HCT116 (cell line): ENCODE measurements around the gene ZAP70.

Experiments
- CBX3 ChIP-seq: IDR thresholded peaks from 2 replicates; pipeline ENCODE4 v1.6.1; 2012; ENCODE audit warnings: low read depth
- EZH2 ChIP-seq: fragments of 200-600 bp; sonication (generic); IDR thresholded peaks from 2 replicates; pipeline ENCODE4 v1.6.1; 2017; ENCODE audit warnings: antibody characterized with exemption, mixed run types
- EZH2phosphoT487 ChIP-seq: fragments of 200-600 bp; IDR thresholded peaks from 2 replicates; pipeline ENCODE4 v1.6.1; 2018; ENCODE audit warnings: antibody characterized with exemption, borderline replicate concordance
- JUND ChIP-seq: IDR thresholded peaks from 2 replicates; pipeline ENCODE4 v1.6.1; 2012
- MAX ChIP-seq: IDR thresholded peaks from 2 replicates; pipeline ENCODE4 v1.6.1; 2012
- POLR2A ChIP-seq: IDR thresholded peaks from 2 replicates; pipeline ENCODE4 v1.7.0; 2011; ENCODE audit warnings: borderline replicate concordance; ENCODE audit not compliant: insufficient read depth, insufficient read length; ENCODE audit errors: extremely low read depth
- POLR2AphosphoS5 ChIP-seq: IDR thresholded peaks from 2 replicates; pipeline ENCODE4 v1.6.1; 2011; ENCODE audit warnings: mild to moderate bottlenecking, low read depth, low read length, moderate library complexity
- RAD21 ChIP-seq: IDR thresholded peaks from 2 replicates; pipeline ENCODE4 v1.6.1; 2012; ENCODE audit warnings: low read depth, mild to moderate bottlenecking
- YY1 ChIP-seq: IDR thresholded peaks from 2 replicates; pipeline ENCODE4 v1.6.1; 2011; ENCODE audit warnings: low read length, low read depth, moderate library complexity, mild to moderate bottlenecking; ENCODE audit not compliant: insufficient replicate concordance; ENCODE audit errors: extremely low read depth
- ZBTB33 ChIP-seq: IDR thresholded peaks from 2 replicates; pipeline ENCODE4 v1.6.1; 2011; ENCODE audit warnings: mild to moderate bottlenecking, low read length, moderate library complexity; ENCODE audit not compliant: insufficient replicate concordance; ENCODE audit errors: extremely low read depth
- ZFX ChIP-seq: fragments of 450-650 bp; IDR thresholded peaks from 2 replicates; pipeline ENCODE4 v1.6.1; 2017
- ZNF274 ChIP-seq: fragments of 200-500 bp; sonication (Bioruptor generic); IDR thresholded peaks from 2 replicates; pipeline ENCODE4 v1.6.1; 2014; ENCODE audit warnings: mild to moderate bottlenecking, low read depth, low read length, inconsistent platforms
- TF ChIP-seq, protein P1 (sequence below), 3 experiments: fragments of 200-600 bp in 1 of 3; sonication (generic) in 1 of 3; IDR thresholded peaks in 2 of 3; conservative IDR thresholded peaks in 1 of 3; 2 replicates each; pipeline ENCODE4 v1.5.1; 2012 to 2017; ENCODE audit warnings: low read depth in 2 of 3, low read length in 2 of 3, antibody characterized with exemption in 1 of 3, borderline replicate concordance in 1 of 3, control low read depth in 1 of 3, mild to moderate bottlenecking in 1 of 3, mixed read lengths in 1 of 3, mixed run types in 1 of 3, moderate library complexity in 1 of 3; ENCODE audit not compliant: insufficient read depth in 1 of 3
- TF ChIP-seq, protein P2 (sequence below): IDR thresholded peaks from 2 replicates; pipeline ENCODE4 v1.6.1; 2012; ENCODE audit warnings: low read depth

GRCh38 chr2:97698530-97698929, 14.8 kb upstream of the ZAP70 start:
- TF ChIP-seq MAX (no peak), EZH2 (no peak), ZNF274 (no peak), POLR2A (no peak), RAD21 (no peak), JUND (no peak), EZH2phosphoT487 (no peak), CBX3 (no peak), ZBTB33 (no peak), ZFX (no peak), YY1 (no peak), POLR2AphosphoS5 (no peak)
- TF ChIP-seq, protein P1, sequence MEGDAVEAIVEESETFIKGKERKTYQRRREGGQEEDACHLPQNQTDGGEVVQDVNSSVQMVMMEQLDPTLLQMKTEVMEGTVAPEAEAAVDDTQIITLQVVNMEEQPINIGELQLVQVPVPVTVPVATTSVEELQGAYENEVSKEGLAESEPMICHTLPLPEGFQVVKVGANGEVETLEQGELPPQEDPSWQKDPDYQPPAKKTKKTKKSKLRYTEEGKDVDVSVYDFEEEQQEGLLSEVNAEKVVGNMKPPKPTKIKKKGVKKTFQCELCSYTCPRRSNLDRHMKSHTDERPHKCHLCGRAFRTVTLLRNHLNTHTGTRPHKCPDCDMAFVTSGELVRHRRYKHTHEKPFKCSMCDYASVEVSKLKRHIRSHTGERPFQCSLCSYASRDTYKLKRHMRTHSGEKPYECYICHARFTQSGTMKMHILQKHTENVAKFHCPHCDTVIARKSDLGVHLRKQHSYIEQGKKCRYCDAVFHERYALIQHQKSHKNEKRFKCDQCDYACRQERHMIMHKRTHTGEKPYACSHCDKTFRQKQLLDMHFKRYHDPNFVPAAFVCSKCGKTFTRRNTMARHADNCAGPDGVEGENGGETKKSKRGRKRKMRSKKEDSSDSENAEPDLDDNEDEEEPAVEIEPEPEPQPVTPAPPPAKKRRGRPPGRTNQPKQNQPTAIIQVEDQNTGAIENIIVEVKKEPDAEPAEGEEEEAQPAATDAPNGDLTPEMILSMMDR (IDR thresholded peaks at IDR 0.05 in 2 of 3, conservative IDR thresholded peaks at IDR 0.05 in 1 of 3; ENCODE audit: borderline replicate concordance in 1 of 3, insufficient read depth in 1 of 3, low read depth in 2 of 3, low read length in 2 of 3) = no peak
- TF ChIP-seq, protein P2, sequence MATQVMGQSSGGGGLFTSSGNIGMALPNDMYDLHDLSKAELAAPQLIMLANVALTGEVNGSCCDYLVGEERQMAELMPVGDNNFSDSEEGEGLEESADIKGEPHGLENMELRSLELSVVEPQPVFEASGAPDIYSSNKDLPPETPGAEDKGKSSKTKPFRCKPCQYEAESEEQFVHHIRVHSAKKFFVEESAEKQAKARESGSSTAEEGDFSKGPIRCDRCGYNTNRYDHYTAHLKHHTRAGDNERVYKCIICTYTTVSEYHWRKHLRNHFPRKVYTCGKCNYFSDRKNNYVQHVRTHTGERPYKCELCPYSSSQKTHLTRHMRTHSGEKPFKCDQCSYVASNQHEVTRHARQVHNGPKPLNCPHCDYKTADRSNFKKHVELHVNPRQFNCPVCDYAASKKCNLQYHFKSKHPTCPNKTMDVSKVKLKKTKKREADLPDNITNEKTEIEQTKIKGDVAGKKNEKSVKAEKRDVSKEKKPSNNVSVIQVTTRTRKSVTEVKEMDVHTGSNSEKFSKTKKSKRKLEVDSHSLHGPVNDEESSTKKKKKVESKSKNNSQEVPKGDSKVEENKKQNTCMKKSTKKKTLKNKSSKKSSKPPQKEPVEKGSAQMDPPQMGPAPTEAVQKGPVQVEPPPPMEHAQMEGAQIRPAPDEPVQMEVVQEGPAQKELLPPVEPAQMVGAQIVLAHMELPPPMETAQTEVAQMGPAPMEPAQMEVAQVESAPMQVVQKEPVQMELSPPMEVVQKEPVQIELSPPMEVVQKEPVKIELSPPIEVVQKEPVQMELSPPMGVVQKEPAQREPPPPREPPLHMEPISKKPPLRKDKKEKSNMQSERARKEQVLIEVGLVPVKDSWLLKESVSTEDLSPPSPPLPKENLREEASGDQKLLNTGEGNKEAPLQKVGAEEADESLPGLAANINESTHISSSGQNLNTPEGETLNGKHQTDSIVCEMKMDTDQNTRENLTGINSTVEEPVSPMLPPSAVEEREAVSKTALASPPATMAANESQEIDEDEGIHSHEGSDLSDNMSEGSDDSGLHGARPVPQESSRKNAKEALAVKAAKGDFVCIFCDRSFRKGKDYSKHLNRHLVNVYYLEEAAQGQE = no peak
